ENCODE results near the gene CTSL.

The CTSL gene

GRCh38 chr9:87699835-87700234 is 26.1 kb upstream of the CTSL start:
- DNase-seq (ENCODE audit: low read depth) = no peak
- H3K4me3 ChIP-seq (ENCODE audit: low read depth, low read length) = no peak overlapping the region
- TF ChIP-seq CTCF (IDR thresholded peaks at IDR 0.05; ENCODE audit: low read depth, low read length, missing control alignments) = no peak

GRCh38 chr9:87701491-87701890 is 24.4 kb upstream of the CTSL start:
- no peak overlapping the region for H3K4me3 ChIP-seq (ENCODE audit: low read depth, low read length)
- DNase-seq (ENCODE audit: low read depth) = no peak
- TF ChIP-seq CTCF (IDR thresholded peaks at IDR 0.05; ENCODE audit: low read depth, low read length, missing control alignments) = no peak

- no peak for TF ChIP-seq CTCF (IDR thresholded peaks at IDR 0.05; ENCODE audit: low read depth, low read length, missing control alignments)
- no peak overlapping the region for H3K4me3 ChIP-seq (ENCODE audit: low read depth, low read length)
- no peak for DNase-seq (ENCODE audit: low read depth)
Measured at GRCh38 chr9:87701931-87702421, 23.9 kb upstream of the CTSL start.

- TF ChIP-seq CTCF (IDR thresholded peaks at IDR 0.05; ENCODE audit: low read depth, low read length, missing control alignments) = no peak
- H3K4me3 ChIP-seq (ENCODE audit: low read depth, low read length) = no peak overlapping the region
- no peak for DNase-seq (ENCODE audit: low read depth)
Measured at GRCh38 chr9:87702921-87703320, 23.0 kb upstream of the CTSL start.

- DNase-seq (ENCODE audit: low read depth) = no peak
- no peak for TF ChIP-seq CTCF (IDR thresholded peaks at IDR 0.05; ENCODE audit: low read depth, low read length, missing control alignments)
- no peak overlapping the region for H3K4me3 ChIP-seq (ENCODE audit: low read depth, low read length)
Measured at GRCh38 chr9:87703636-87704276, 22.2 kb upstream of the CTSL start.

GRCh38 chr9:87704342-87704741 is 21.6 kb upstream of the CTSL start:
- TF ChIP-seq CTCF (IDR thresholded peaks at IDR 0.05; ENCODE audit: low read depth, low read length, missing control alignments) = no peak
- no peak for DNase-seq (ENCODE audit: low read depth)
- no peak overlapping the region for H3K4me3 ChIP-seq (ENCODE audit: low read depth, low read length)

Data from GM12864 (cell line).